Sigmoid colon (tissue), 7 donors: ENCODE results near the gene TADA1. TPM values are rescaled to one million over a fixed set of nuclear protein-coding genes. Genes with fewer than 3 reads are reported as not detected.

Experiments
- DNase-seq: peaks from one replicate; pipeline ENCODE4 v3.0.0-alpha.2; 2019
- H3K27ac ChIP-seq, 4 donors: fragments of 200-600 bp; sonication (generic); one replicate each; pipeline ENCODE4 v1.5.1; 2016 to 2019; ENCODE audit warnings: mild to moderate bottlenecking in 1 of 4
- H3K27me3 ChIP-seq, 3 donors: fragments of 200-600 bp; sonication (generic); one replicate each; pipeline ENCODE4 v1.5.1; 2019; ENCODE audit warnings: mild to moderate bottlenecking in 1 of 3
- H3K36me3 ChIP-seq, 4 donors: fragments of 200-600 bp; sonication (generic); one replicate each; pipeline ENCODE4 v1.5.1; 2016 to 2019
- H3K4me1 ChIP-seq, 4 donors: fragments of 200-600 bp; sonication (generic); one replicate each; pipeline ENCODE4 v1.5.1; 2017 to 2019
- H3K4me3 ChIP-seq, 4 donors: fragments of 200-600 bp; sonication (generic); one replicate each; pipeline ENCODE4 v1.5.1; 2017 to 2019; ENCODE audit warnings: mild to moderate bottlenecking in 2 of 4, moderate library complexity in 1 of 4
- H3K9me3 ChIP-seq, 4 donors: fragments of 200-600 bp in 3 of 4; sonication (generic) in 3 of 4; one replicate each; pipeline versions ENCODE4 v1.5.1 to v1.6.1; 2013 to 2019
- EP300 ChIP-seq, 4 donors: sonication (generic); formaldehyde crosslinking; IDR thresholded peaks; one replicate each; pipeline ENCODE4 v1.6.1; 2017; ENCODE audit warnings: antibody characterized with exemption in 4 of 4
- POLR2A ChIP-seq, 2 donors: fragments of 450-650 bp; IDR thresholded peaks; one replicate each; pipeline ENCODE4 v1.6.1; 2016; ENCODE audit warnings: antibody characterized with exemption in 2 of 2, mild to moderate bottlenecking in 2 of 2, moderate library complexity in 2 of 2
- POLR2AphosphoS5 ChIP-seq, 4 donors: sonication (generic); formaldehyde crosslinking; IDR thresholded peaks; one replicate each; pipeline ENCODE4 v1.6.1; 2017; ENCODE audit warnings: antibody characterized with exemption in 4 of 4
- WGBS, 2 donors: extraction: QIAGEN DNeasy Blood & Tissue Kit; methylation state at CpG; one replicate each; pipeline ENCODE4 v1.1.7; 2013; 5-methylcytosine and 5-hydroxymethylcytosine counted together
- intact Hi-C: fragments of 100-400 bp; cut with DNase I; formaldehyde crosslinking; loops from one replicate; pipeline ENCODE4 v1.15.1; 2023
- polyA plus RNA-seq, 3 donors: library from polyadenylated mRNA; stranded (reverse); fragments of 200-250 nt; gene quantifications; one replicate each; pipeline ENCODE4 v1.2.3, GENCODE V29; 2013
- total RNA-seq, 4 donors: library from RNA; depleted of rRNA; stranded (reverse); fragments of >200 nt; gene quantifications; one replicate each; pipeline ENCODE4 v1.1.0, GENCODE V29; 2016
- TF ChIP-seq, protein P1 (sequence below), 4 experiments: fragments of 450-650 bp in 3 of 4; fragments of 200-600 bp in 1 of 4; IDR thresholded peaks; one replicate each; pipeline ENCODE4 v1.5.1; 2016 to 2019; ENCODE audit warnings: antibody characterized with exemption in 4 of 4, mild to moderate bottlenecking in 3 of 4, moderate library complexity in 2 of 4
- donor health status: healthy with polysubstance abuse.
- donor health status: Bipolar disorder and iron deficiency.
- donor health status: healthy.

TADA1 gene
- total and polyA plus RNA-seq, 7 donors = 7.2 to 16.4 (median 8.6) TPM

DNA sequence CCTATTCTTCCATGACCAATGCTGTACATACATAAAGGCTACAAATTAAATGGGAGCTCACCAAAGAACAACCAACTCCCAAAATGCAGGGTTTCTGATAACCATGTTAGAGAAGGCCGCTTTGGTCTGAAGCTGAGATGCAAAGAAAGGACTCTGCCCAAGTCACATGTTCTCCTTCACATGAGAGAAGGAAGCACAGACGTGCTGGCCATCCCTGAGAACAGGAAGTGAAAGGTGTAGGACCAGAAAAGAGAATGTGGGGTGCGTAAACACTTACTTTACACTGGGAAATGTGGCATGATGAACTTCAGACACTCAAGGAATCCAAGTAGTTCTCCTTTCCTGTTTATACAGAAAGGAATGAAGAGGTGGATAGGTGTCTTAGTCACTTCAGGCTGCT, 31.7 kb upstream of the TADA1 start:
- H3K36me3 ChIP-seq = no peaks in the 10 kb centered on the region
- no peaks in the 10 kb centered on the region for H3K27me3 ChIP-seq
- intact Hi-C loops = loop anchor here (10.0 kb wide), 2 partner anchors 547 to 627 kb away; no protein-coding TSS in a partner anchor
- H3K4me1 ChIP-seq = peaks cover 0 to 31% (median 26%) of the 10 kb centered on the region in 4 donors
- DNase-seq = no peak
- TF ChIP-seq POLR2A (IDR thresholded peaks at IDR 0.05) (no peak), POLR2AphosphoS5 (IDR thresholded peaks at IDR 0.05) (no peak), EP300 (IDR thresholded peaks at IDR 0.05) (no peak)
- TF ChIP-seq, protein P1, sequence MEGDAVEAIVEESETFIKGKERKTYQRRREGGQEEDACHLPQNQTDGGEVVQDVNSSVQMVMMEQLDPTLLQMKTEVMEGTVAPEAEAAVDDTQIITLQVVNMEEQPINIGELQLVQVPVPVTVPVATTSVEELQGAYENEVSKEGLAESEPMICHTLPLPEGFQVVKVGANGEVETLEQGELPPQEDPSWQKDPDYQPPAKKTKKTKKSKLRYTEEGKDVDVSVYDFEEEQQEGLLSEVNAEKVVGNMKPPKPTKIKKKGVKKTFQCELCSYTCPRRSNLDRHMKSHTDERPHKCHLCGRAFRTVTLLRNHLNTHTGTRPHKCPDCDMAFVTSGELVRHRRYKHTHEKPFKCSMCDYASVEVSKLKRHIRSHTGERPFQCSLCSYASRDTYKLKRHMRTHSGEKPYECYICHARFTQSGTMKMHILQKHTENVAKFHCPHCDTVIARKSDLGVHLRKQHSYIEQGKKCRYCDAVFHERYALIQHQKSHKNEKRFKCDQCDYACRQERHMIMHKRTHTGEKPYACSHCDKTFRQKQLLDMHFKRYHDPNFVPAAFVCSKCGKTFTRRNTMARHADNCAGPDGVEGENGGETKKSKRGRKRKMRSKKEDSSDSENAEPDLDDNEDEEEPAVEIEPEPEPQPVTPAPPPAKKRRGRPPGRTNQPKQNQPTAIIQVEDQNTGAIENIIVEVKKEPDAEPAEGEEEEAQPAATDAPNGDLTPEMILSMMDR (IDR thresholded peaks at IDR 0.05) = no peak
- H3K4me3 ChIP-seq = no peak overlapping the region
- WGBS, 2 donors = 56 to 64% methylated on average over 3 of the region's 3 CpGs
- no peak overlapping the region for H3K27ac ChIP-seq
- no peaks in the 10 kb centered on the region for H3K9me3 ChIP-seq

DNA sequence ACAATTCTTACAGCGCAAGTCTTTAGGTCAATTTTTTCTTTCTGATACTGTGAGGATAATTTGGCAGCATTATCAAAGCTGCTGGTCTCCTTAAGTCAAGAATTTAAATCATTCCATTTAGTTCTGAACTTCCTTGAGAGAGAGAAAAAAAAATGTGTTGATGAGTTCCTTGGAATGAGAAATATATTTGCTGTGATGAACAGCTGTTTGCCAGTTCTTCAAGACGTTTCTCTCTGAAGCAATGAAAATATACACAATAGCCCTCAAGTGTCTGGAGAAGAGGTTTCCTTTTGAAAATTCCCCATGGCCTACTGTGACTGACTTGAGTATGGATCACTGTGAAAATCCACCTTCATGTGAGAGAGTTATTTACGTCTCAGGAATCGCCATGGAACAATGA, 31.0 kb upstream of the TADA1 start:
- WGBS, 2 donors = 80 to 83% methylated on average over 4 of the region's 4 CpGs
- intact Hi-C loops = loop anchor here (10.0 kb wide), 2 partner anchors 548 to 628 kb away; no protein-coding TSS in a partner anchor
- TF ChIP-seq, protein P1 (IDR thresholded peaks at IDR 0.05) = no peak
- TF ChIP-seq EP300 (IDR thresholded peaks at IDR 0.05) (no peak), POLR2A (IDR thresholded peaks at IDR 0.05) (no peak), POLR2AphosphoS5 (IDR thresholded peaks at IDR 0.05) (no peak)
- H3K36me3 ChIP-seq = no peaks in the 10 kb centered on the region
- no peak for DNase-seq
- no peaks in the 10 kb centered on the region for H3K9me3 ChIP-seq
- peak overlapping the region in 1 of 4 donors; percentile 84 for H3K27ac ChIP-seq
- H3K4me1 ChIP-seq = peaks cover 0 to 35% (median 27%) of the 10 kb centered on the region in 4 donors
- no peak overlapping the region for H3K4me3 ChIP-seq
- no peaks in the 10 kb centered on the region for H3K27me3 ChIP-seq

DNA sequence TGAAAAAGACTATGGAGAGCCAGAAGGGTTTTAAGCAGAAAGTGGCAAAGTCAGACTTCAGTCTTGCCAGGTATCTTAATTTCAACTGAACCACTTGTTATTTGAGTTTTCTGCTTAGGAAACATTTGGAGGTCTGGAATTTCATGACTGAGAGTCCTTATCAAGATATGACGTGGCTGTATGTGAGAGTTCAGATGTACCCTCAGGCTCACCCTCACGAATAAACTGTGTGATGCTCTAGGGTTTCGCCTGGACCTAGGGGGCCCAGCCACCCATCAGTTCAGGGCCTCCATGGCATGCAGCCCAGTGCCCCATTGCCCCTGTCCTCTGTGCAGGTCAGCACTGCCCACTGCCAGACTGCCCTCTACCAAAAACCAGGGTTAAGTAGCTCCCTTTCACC, 30.6 kb upstream of the TADA1 start:
- no peak overlapping the region for H3K4me3 ChIP-seq
- WGBS, 2 donors = 90 to 92% methylated on average over 3 of the region's 3 CpGs
- no peaks in the 10 kb centered on the region for H3K9me3 ChIP-seq
- peaks cover 0 to 39% (median 30%) of the 10 kb centered on the region in 4 donors for H3K4me1 ChIP-seq
- H3K27me3 ChIP-seq = no peaks in the 10 kb centered on the region
- TF ChIP-seq POLR2A (IDR thresholded peaks at IDR 0.05) (no peak), POLR2AphosphoS5 (IDR thresholded peaks at IDR 0.05) (no peak), EP300 (IDR thresholded peaks at IDR 0.05) (no peak)
- TF ChIP-seq, protein P1 (IDR thresholded peaks at IDR 0.05) = no peak
- DNase-seq = no peak
- peak overlapping the region in 2 of 4 donors; percentile 72 to 84 for H3K27ac ChIP-seq
- H3K36me3 ChIP-seq = no peaks in the 10 kb centered on the region
- intact Hi-C loops = loop anchor here (10.0 kb wide), 2 partner anchors 548 to 628 kb away; no protein-coding TSS in a partner anchor

DNA sequence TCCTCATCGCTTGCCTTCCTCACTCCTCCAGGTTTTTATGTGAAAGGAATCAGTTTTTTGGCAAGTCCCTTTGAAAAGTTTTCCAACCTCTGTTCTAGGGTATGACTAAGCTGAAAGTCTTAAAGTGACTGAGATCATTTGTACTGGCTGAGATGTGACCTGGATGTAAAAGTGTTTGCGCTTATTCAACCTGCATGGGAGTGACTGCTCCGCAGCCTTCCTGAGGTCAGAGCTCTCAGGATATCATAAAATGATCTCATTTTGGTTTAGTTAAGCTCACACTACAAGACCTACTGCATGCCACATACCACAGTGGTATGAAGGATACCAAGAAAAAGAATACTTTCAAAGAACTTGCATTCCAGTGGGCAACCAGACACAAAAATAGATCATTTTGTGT, 29.8 kb upstream of the TADA1 start:
- no peaks in the 10 kb centered on the region for H3K27me3 ChIP-seq
- TF ChIP-seq, protein P1 (IDR thresholded peaks at IDR 0.05) = no peak
- TF ChIP-seq POLR2AphosphoS5 (IDR thresholded peaks at IDR 0.05) = peak in 1 of 4 donors; percentile 25
- H3K4me1 ChIP-seq = peaks cover 0 to 47% (median 37%) of the 10 kb centered on the region in 4 donors
- no peak for DNase-seq
- H3K36me3 ChIP-seq = no peaks in the 10 kb centered on the region
- H3K9me3 ChIP-seq = no peaks in the 10 kb centered on the region
- intact Hi-C loops = loop anchor here (10.0 kb wide), 2 partner anchors 549 to 629 kb away; no protein-coding TSS in a partner anchor
- peak overlapping the region in 3 of 4 donors; percentile 64 to 84 (median 72) for H3K27ac ChIP-seq
- 81 to 83% methylated on average over 3 of the region's 3 CpGs for WGBS, 2 donors
- H3K4me3 ChIP-seq = no peak overlapping the region

DNA sequence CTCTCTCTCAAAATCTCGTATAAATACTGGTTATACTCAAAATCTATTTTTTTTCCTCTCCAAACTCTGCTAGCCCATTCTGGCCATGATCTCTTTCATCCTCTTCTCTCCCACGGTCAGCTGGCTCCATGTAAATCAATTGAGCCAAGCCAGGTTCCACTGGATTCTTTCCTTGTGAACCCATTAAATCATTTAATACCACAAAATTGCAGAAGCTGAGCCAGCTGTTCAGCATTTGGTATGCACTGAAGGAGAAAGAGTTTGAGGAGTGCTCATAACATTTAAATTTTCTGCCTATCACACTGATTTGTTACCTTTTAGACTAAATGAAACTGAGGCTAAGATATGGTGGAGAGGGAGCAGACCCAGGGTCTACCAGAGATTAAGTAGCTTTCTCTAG, 29.1 kb upstream of the TADA1 start:
- Histone ChIP-seq H3K4me1 (peaks cover 0 to 52% (median 40%) of the 10 kb centered on the region in 4 donors), H3K27ac (peak overlapping the region in 3 of 4 donors; percentile 64 to 84 (median 72)), H3K4me3 (no peak overlapping the region), H3K36me3 (no peaks in the 10 kb centered on the region), H3K27me3 (no peaks in the 10 kb centered on the region), H3K9me3 (no peaks in the 10 kb centered on the region)
- DNase-seq = no peak
- 72 to 78% methylated on average over 2 of the region's 2 CpGs for WGBS, 2 donors
- intact Hi-C loops = loop anchor here (10.0 kb wide), 2 partner anchors 550 to 630 kb away; no protein-coding TSS in a partner anchor
- TF ChIP-seq POLR2A (IDR thresholded peaks at IDR 0.05) (no peak), POLR2AphosphoS5 (IDR thresholded peaks at IDR 0.05) (peak in 3 of 4 donors; percentile 43 to 53 (median 49)), EP300 (IDR thresholded peaks at IDR 0.05) (no peak)
- TF ChIP-seq, protein P1 (IDR thresholded peaks at IDR 0.05) = no peak
